HL-60/S4 (cell line): Measurements from ENCODE around the gene MYCBPAP.

Source experiments
- in situ Hi-C: fragments of 300-500 bp; cut with MboI; formaldehyde crosslinking; loops from 2 replicates; pipeline ENCODE4 v1.14.3; 2022; ENCODE audit warnings: low sequenced_read_pairs

The MYCBPAP gene

GRCh38 chr17:50487213-50488096 is 20.8 kb upstream of the MYCBPAP start:
- in situ Hi-C loops: no loop called here

DNA sequence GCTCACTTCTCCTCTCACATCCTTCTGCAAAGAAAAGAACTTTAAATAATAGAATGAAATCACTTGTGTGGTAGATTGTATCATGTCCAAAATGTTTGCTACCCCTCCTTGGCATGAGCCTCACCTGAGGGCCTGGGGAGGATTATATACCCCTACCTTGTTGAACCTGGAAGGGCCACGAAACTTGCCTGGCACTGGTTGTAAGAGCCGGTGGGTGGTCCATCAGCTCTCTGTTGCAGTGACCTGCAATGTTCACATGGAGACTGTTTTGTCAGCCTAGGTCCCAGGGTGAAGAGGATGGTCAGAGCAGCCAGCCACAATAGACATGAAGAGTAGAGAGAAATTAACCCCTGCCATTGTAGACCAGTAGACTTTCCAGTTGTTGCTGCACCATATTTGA is 19.4 kb upstream of the MYCBPAP start:
- in situ Hi-C loops: no loop called here

DNA sequence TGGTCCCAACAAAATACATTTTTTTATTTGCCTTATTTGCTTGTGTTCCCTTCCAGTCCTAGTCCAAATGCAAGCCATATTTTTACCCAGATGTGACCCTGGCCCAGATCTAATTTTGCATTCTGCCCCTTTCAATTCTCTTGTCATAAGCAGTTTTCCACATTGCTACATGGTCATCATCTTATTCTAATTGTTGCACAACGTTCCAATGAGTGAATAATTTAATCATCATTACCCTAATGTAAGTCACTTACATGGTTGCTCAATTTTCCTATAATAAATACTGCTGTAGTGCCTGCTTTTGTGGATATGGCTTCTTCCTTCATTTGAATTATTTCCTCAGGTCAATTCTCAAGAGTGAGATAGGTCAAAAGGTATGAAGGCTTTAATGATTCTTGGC is 16.7 kb upstream of the MYCBPAP start:
- in situ Hi-C loops: no loop called here

- in situ Hi-C loops: no loop called here
Observed at GRCh38 chr17:50492214-50492613, 16.0 kb upstream of the MYCBPAP start.

- in situ Hi-C loops: no loop called here
Observed at GRCh38 chr17:50493744-50494143, 14.5 kb upstream of the MYCBPAP start.

DNA sequence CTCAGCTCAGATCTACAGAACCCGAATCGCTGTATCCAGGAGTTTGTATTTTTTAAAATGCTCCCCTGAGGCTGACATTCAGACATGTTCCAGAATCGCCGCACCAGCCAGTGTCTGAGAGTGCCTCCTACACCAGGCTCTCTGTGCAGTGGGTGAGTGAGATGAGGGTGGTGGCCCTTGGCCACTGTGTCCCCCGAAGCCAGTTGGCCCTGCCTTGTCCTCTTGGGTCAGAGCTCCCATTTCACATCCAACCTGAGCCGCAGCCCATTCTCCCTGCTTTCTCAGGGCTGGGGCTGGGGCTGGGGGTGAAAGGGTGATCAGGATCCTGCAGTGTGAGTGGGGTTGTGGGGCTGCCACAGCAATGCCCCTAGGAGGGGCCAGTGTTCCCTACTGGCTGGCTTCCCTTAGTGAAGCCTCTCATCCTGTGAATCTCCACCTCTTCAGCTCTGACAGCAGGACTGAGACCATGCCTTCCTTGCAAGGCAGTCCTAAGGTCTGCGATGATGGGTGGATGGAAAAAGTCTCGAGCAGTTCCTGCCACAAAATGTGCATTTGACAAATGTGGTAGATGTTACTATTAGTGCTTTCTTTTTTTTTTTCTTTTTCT is 12.9 kb upstream of the MYCBPAP start:
- in situ Hi-C loops: no loop called here

DNA sequence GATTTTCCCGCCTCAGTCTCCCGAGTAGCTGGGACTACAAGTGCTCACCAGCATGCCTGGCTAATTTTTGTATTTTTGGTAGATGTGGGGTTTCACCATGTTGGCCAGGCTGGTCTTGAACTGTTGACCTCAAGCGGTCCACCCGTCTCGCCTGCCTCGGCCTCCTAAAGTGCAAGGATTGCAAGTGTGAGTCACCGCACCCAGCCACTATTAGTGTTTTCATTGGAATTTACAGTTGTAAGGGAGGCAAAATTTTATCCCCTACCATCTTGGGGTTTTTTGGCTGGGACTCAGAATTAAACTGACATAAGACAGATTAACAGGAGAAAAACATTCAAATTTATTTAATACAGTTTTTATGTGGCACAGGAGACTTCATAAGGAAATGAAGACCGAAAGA is 12.3 kb upstream of the MYCBPAP start:
- in situ Hi-C loops: no loop called here

DNA sequence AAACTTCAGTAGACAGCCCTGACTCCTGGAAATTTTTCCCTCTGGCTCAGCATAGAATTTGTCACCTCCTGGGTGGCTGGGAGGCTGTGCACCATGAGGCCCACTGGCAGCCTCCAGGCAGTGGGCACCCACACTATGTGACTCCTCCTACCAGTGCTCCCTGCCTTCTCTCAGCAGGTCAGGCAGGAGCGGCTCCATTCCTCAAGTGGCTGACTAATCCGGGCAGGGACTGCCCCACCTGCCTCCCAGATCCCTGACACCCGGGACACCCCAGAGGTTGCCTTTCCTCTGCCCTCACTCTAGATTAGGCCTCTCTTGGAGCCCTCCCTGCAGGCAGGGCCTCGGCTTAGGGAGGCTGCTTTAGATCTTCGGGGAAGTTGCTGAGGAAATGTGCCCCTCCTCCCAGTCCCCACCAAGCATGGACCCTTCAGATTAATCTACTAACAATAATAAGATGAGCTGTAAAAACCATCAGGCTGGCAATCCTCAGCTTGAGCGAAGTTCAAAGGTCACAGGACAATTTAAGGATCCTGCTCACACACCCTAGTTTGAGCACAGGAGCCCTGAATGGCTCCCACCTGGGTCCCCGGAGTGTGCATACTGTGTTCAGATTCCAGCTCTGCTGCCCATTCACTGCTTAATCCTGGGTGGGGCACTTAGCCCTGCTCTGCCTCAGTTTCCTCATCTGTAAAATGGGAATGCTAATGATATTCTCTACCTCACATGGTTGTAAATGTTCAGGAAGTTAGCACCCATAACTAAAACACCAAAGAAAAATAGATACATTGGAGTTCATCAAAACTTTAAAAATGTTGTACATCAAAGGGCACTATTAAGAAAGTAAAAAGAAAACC is 10.0 kb upstream of the MYCBPAP start:
- in situ Hi-C loops: no loop called here

- in situ Hi-C loops: no loop called here
Observed at GRCh38 chr17:50499270-50499669, 9.0 kb upstream of the MYCBPAP start.

GRCh38 chr17:50499721-50500120 is 8.5 kb upstream of the MYCBPAP start:
- in situ Hi-C loops: no loop called here

DNA sequence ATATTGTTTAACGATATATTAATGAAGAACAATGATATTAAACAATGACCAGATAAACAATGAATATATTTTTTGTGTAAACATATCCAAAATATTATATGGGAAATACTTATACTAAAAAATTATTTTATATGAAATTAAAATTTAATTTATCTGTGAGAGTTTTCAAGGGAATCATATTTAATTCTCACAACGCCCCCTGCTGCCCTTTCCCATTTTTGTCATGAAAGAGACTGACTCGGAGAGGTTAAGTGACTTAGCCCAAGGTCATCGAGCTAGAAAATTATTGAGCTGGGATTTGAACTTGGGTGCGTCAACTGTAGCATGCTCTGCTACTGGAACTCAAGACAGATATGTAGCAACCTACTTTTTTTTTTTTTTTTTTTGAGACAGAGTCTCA is 7.2 kb upstream of the MYCBPAP start:
- in situ Hi-C loops: no loop called here

DNA sequence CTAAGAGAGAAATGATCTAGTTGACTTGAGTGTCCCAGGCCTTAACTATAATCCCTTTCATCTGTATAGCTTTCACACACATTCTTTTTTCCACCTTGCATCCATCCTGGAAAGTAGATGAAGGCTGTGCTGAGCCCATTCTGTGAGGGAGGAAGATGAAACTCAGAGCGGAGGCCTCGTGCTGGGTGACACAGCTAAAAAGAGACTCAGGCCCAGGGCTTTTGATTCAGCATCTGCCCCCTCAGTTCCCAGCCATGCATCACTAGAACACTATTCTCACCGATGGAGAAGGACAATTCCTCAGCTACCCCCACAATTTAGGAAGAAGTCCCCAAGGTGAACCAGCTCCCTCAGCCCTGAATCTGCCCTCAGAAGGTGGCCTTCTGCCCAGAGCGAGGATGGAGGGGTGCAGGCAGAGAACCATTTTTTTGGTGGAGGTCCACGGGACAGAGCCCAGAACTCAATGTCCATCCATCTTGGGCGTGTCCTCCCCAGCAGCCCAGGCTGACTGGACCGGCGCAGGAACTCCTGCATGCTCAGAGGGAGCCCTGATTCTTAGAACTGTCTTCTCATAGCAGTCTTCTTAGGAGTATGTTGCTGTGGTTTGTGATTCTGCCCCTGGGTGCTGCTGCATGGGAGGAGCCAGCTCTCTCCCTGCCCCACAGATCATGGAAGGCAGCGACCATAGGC is 5.8 kb upstream of the MYCBPAP start:
- in situ Hi-C loops: no loop called here

DNA sequence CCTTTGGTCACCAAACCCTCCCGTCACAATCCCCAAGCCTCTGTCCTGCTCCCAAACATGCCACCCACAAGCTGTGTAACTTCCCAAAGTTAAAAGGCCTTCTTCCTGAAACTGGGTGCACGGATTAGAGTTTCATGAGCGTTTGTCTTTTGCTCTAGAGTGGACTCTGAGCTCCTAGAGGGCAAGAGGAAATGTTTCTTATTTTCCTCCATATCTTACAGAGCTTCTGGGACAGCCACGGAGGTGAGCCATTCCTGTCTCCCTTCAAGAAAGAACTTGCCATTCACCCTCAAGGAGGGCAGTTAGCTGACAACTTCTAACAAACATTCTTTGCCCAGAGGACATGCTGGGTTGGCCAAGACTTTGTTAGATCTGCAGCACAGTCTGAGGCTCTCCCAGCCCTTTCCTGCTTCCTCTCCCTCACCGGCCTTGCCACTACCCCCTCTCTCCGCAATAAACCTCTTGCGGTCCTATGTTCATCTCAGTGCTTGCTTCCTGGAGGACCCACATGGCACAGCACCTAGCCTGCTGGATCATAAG is 2.6 kb upstream of the MYCBPAP start:
- in situ Hi-C loops: no loop called here

DNA sequence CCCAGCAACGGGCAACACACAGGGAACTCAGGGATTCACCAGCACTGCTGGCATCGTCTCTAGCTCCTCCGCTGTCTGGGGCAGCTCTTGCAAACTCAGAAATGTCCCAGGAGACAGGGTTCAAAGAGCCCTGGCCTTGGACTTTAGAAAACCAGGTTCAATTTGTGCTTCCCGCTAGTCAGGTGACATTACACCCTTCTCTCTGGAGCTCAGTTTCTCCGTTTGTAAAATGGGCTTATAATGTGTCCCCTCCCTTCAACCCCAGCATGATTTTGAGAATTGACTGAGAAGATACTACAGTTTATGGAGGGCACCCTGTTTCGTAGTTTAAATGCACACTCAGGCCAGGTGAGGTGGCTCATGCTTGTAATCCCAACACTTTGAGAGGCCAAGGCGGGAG is 1.9 kb upstream of the MYCBPAP start:
- in situ Hi-C loops: no loop called here

GRCh38 chr17:50508573-50509460 is 578 bp downstream of the MYCBPAP start:
- in situ Hi-C loops: no loop called here

DNA sequence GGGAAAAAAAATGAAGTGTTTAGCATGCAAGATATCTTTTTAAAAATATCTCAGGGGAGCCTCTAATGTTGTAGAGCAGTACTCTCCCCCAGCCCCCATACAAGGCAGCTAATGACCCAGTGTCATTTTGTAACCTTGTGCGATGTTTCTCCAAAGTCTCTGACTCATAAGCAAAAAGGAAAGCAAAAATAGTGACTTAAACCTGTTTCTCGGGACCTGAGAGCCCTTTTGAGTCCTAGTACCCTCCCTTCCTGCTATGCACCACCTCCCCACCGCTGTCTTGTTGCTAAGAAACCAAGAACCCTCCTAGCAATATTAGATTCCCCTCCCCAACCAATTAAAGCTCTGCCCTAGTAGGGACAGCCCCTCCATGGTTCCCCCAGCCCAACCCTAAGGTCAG is 2.8 kb downstream of the MYCBPAP start:
- in situ Hi-C loops: no loop called here

GRCh38 chr17:50513495-50513894 is 5.3 kb downstream of the MYCBPAP start:
- in situ Hi-C loops: no loop called here

- in situ Hi-C loops: no loop called here
Observed at GRCh38 chr17:50514388-50514787, 6.1 kb downstream of the MYCBPAP start.

GRCh38 chr17:50514936-50515702 is 6.9 kb downstream of the MYCBPAP start:
- in situ Hi-C loops: no loop called here
